Stimulated activated CD4-positive, alpha-beta T cell treated with anti-CD3 and anti-CD28 coated beads, Interleukin-1b, Interleukin-23, amount 100 ng/mL, for 48 hours (primary cell): ENCODE data around the gene SLCO4A1.
A peak's percentile ranks its signal among the peaks of the same experiment; 100 is the strongest.

ENCODE experiments used
- DNase-seq: peaks from one replicate; pipeline ENCODE4 v3.0.0-alpha.2; 2020

SLCO4A1 gene

DNA sequence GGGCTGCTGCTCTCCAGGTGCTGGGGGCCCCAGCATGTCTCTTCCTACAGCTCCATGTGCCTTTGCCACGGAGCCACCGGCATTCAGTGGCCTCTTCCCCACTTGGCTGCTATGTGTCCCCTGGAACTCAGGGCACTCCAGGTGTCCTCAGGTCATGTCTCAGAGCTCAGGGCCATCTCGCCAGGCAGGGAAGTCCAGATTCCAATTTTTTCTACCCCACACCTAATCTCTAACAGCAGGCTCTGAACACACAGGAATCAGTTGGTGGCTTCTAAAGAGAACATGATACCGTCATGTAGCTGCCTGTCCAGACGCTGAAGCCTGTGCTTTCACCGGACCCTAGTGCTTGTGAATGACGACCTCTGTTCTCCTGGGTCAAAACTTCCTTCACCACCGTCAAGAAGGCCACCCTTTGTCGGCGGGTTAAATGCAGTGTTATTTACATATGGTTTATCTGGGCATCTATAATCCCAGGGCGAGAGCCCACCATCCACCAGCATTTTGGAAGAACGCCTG, 4.2 kb upstream of the SLCO4A1 start:
- DNase-seq: no peak

DNA sequence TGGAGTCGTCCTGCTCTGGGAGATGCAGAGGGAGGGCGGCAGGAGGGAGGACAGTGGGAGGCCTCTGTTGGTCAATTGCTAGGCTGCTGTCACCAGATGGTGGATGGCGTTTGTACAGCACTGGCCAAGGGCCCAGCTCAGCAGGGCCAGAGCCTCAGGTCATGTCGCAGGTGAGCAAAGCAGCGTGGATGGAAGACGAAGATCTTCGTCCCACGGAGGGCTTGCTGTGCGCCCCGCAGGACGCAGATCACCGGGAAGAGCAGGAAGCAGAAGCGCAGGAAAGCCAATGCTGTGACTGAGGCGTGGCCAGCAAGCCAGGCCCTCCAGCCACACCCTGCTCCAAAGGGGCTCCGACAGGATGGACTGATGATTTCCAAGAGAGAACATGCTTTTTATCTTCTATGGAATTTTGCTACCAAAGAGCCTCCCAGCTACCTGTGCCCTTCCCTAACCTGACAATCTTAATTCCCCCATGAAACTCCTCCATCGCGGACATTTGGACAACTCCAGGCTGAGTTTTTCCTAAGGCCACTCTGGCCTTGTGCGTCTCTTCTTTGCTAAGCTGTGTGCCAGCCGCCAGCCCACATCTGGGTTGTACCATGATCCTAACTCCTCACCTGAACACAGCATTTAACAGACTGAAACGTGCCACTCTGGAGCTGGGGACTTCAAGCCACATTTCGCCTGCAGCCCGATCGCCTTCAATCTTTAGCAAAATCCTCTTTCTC, 3.5 kb upstream of the SLCO4A1 start:
- no peak for DNase-seq

DNA sequence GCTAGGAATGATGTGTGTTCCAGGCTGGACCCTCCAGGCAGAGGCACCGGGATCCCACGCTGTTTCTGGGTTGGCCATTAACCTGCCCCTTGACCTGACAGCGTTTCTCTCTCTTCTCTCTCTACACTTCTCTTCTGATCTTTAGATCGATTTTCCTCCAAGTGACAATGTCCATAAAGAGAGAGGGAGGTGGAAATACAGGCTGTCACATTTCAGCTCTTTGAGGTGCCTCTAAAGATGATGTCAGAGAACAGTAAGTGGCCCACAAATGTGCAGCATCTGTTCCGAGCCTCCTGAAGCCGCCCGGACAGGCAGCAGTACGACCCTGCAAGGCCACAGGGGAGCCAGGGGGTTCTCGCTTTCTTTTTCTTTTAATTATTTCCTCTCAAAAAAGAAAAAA, 2.5 kb upstream of the SLCO4A1 start:
- no peak for DNase-seq

DNA sequence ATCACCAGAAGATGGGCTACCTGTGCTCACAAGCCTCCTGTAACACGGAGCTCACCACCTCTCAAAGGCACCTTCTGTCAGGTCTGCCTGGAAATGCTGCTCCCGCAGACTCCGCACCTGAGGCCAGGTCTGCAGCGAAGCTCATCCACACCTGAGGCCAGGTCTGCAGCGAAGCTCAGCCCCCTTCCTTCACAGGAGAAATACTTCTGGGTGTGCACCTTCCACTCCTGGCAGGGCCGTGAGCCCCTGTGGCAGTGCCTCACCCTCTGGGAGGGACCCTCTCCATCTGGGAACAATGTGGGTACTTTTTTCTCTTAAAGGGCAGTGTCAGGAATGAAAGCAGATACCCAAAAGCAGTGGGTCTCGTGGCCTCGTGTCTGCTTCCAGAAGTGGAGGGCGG, 1.4 kb upstream of the SLCO4A1 start:
- DNase-seq: no peak

DNA sequence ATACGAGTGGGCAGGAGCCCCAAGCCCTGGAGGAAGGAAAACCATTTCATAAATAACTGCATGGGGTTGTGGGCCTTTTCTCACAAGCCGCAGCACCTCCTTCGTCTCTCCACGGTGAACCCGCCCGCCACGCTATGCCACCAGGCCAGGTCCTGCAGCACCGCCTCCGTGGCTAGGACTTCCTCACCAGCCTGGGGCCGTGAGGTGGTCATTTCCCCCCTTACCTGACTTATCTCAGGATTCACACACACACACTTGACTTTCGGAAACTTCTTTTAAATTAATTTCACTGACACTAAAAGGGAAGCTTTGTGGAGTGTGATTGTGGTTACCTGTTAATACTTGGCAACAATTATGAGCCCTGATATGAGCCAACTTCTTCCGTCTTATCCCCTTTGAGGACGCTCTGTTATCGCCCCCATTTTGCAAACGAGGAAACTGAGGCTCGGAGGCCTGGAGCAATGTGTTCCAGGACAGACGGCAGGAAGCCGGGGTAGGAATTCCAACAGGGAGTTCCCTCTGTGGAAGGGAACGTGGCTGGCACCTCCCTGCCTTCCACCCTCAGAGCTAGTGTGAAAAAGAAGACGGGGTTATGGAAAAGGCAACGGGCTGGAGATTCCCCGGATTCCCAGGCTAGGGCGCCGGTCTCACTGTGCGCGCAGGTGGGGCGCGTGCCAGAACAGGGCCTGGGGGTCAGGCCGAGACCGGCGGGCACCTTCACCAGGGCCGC, 817 bp upstream of the SLCO4A1 start:
- DNase-seq: no peak

DNA sequence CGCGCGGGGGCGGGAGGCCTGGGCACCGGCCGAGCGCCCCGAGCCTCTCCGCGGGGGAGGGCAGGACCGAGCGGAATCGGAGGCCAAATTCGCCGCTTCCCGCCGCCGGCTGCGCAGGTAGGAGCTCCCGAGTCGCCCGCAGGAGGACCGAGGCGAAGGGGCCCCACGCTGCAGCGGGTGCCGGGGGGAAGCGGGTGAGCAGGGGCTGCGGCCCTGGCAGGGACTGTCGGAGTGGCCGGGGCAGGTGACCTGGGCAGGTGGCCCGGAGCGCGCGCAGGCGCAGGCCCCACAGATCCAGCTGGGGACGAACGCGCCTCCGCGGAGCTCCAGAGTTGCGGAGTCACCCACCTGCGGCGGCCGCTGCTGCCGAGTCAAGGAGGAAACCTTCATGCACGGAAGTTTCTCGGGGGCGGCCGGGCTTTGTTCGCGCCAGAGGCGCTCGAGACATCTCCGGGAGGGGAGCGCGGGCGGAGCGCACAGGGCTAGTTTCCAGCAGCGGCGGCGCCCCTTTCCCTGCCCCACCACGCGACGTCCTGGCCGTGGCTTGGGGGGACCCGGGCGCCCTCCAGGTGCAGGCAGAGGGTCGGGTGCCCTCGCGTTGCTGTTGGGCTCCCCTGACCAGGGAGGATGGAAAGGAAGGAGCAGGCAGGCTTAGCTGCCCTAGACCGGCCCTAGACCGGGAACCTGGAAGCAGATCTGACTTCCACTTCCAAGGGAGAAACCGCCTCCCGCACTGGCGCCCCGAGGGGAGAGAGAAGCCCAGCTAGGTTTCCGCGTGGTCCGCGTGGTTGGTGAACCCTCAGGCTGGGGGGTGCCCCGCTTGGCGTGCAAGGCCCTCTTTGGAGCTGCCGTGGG, 590 bp downstream of the SLCO4A1 start:
- DNase-seq: peak; percentile 57

DNA sequence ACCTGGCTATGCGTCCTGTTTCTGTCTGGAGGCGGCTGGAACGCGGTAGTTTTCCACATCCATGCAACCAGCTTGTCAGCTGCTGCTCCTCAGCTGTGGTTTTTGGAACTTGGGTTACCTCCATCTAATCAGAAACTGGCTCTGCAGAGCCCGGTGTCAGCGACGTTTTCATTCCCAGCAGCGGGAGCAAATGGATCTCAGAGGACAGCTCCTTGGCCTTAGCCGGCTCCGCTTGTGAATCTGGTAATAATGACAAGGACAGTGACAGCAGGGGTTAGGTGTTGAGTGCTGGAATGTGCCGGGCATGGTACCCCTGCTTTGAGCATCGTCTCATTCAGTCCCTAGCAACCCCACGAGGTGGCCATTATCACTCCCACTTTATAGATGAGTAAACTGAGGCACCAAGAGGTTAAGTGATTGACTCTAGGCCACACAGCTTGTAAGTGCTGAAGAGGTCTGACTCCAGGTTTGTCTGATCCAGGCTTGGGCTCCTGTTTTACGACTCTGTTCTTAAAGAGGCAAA, 1.3 kb downstream of the SLCO4A1 start:
- DNase-seq: no peak

DNA sequence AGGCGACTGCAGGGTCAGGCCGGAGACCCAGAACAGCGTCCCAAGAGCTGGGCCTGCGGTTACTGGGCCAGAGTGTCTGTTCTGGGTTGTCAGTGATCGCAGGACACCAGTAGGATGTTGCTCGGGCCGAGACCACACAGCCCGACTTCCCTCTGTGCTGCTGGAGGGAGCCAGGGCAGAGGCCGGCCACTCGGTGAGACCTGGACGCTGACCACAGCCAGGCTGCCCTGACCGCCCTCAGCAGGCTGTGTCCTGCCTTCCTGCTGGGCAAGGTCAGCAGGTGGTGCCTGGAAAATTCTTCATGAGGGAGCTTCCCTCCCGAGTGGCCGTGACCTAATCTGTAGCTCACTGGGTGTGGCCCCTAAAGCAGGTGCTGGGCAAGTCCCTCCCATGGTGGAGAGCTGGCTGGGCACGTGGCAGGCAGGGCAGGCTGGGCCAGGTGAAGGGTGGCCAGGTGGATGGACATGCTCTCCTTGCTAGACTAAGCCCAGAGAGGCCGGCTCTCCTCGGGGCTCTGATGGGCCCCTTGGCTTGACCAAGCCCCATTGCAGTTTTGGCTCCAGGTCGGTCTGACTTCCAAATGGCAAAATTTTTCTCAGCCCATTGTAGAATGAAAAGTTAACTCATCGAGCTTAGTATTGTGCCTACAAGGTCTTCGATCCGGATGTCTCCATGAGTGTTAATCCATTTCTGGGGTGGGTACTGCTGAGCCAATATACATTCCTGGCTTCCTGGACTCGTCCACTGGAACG, 1.9 kb downstream of the SLCO4A1 start:
- DNase-seq: no peak

DNA sequence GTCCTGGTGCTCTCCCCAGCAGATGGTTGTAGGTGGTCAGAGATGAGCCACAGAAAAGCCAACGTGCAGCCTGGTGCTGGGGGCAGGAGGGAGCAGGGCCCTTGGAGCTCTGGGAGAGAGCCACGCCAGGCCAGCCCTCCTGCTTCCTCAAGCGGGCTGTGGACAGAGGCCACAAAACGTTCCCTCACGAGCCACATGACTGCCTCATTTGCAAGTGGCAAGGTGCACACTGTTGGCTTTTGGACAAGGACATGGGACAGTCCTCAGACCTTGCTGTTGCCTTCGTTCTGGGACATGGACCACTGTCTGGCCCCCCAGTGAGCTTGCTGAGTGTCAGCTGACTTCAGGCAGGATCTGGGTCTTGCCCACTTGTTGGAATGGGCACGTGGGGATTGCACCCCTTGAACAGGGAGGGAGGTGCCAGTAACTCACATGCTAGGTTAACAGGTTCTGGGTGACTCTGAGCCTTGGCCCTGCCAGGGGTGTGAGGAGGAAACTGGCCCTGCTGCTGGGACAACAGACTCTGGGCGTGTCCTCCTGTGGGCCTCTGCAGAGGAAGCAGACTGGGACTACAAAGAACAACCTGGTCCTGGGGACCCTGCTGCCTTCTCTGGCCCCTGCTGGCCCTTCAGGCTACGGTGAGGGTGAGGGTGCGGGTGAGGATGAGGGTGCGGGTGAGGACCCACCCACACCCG, 2.6 kb downstream of the SLCO4A1 start:
- no peak for DNase-seq

DNA sequence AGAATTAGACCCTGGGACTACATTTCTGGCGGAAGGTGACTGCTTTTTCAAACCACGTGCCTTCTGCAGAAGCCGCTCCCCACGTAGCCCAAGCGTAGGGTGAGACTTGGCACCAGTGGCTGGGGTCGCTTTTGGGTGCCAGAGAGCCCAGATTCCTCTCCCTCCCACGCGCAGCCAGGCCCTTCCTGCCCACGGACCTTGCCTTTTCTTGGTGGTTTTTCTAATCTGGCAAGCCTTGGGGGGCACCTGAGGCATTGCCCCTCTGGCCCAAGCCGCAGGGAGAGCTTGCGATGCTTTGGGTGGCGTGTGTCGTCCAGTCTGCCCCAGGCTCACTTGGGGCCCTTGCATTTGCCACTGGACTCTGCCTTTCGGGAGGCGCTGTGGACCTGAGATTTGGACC, 3.3 kb downstream of the SLCO4A1 start:
- DNase-seq: no peak

DNA sequence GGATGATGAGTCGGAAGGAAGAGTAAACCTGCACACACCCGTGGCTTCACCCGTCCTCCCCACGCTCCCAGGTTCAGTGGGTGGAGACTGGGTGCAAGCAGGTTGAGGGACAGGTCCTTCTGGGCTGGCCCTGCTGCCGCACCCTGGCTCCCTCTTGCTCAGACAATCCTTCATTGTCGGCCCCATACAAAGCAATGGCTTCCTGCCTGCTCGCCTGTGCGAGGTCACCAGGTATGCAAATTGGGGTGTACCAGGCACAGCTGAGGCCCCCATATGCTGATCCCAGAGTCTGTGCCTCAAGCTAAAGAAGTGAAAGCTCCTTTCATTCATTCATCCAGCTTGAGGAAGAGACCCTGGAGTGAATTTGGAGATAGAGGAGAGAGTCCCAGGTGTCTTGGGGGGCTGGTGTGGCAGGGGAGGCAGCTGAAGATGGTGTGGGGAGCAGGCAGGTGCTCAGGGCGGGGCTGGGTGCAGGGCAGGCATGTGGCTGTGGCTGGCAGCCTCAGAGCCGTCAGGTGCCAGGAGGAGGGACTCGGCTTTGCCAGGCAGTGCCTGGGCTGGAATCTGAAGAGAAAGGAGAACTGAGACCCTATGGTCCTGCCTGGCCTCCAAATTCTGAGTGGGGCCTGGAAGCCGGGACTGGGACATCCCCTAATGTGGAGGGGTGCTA, 4.7 kb downstream of the SLCO4A1 start:
- DNase-seq: no peak

DNA sequence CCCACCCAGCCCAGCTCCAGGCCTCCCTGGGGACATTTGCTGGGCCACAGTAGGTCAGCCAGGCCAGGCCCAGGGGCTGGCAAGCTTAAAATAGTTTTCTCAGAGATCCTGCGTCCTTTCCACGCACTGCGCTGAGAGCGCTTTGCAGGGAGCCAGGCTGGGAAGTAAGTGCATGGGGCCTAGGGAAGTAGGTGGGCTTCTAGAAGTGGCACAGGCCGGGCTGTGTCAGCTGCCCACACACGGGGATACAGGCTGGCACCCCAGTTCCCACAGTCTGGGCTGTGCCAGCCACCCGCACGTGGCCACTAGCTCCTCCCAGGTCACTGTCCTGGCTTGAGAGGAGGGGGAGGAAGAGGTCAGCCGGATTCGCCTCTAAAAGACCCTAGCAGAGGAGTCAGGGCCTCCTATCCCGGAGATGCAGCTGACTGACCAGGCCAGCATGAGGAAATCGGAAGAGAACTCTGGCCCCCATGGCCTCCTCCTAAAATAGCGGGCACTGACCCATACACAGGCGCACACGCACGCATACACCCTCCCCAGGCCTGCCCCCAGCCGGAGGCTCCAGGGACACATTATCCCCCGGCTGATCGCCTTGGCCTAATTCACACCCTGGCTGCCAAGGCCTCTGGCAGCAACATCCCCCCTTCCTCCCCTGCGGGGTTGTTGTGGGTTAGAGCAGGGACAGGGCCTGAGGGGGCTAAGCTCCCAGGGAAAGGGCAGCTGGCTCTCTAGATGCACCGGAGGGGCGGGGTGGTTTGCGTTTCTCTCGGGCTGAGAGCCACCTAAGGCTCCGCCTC, 5.4 kb downstream of the SLCO4A1 start:
- DNase-seq: no peak

DNA sequence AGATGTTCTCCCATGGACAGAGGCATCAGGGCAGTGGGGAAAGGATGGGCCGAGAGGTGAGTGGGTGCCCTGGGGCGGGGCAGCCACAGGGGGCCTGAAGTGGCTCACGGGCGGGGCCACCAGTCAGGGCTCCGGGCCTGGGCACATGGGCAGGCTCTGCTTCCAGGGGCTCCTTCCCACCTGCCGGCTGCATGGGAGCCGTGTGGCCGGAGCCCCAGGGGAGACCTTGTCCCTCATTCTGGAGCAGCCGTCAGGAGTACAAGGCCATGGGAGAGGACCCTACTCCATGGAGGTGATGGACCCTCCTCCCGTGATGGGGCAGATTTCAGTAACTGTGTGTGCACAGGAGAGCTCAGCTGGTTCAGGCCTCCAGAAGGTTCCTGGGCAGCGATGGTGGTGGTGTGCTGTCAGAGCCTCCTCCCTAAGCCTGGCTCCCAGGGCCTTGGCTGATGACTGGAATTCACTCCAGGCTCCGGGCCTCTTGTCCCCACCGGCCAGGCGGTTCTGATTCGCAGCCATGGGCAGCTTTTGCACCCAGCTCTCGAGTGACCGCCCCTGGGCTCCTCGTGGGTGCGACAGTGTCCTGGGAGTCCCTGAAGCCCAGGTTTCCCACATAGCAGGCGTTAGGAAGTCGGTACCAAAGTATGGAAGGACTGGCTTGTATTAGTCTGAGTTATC, 6.2 kb downstream of the SLCO4A1 start:
- no peak for DNase-seq

DNA sequence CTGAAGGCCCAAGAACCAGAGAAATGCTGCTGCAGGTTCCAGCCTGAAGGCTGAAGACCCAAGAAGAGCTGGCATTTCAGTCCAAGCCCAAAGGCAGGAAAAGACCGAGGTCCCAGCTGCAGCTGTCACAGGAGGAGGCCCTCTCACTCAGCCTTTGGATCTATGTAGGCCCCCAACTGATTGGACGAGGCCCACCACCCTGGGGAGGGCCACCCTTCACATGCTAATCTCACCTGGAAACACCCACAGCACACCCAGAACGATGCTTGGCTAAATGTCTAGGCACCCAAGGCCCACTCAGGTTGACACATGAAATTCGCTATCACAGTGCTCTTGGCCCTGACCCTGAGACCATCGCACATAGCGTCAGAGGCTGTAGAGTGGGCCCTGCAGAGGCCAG, 6.8 kb downstream of the SLCO4A1 start:
- no peak for DNase-seq

DNA sequence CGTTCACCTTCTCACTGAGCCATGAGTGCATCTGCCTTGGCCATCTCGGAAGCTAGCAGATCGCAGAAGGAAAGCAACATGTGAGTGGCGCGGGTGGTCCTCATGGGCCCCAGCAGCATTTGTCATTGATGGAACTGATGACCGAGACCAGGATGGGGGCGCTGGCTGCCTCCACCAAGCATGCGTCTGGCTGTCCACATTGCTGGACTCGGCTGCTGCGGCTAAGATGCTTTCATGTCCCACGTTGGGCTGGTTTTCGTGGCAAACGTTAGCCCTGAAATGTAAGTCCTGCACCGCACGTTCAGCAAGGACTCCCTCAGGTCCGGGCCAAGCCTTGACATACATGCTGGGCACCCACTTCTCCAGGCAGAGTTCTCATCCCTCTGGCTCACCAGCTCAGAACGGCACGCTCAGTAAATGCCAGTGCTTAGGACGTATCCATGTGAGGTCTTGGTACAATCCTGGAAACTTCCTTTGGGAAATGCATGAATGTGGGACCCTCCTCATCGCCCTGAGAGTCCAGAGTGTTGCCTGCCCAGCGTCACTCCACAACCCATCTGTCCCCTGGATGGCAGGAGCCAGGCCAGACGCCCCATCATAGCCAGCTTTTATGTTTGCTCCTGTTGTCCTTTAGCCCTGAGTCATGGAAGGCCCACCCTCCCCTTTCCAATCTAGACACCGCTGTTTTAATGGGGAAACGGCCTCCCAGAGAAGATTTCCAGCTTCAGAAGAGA, 8.4 kb downstream of the SLCO4A1 start:
- DNase-seq: no peak

DNA sequence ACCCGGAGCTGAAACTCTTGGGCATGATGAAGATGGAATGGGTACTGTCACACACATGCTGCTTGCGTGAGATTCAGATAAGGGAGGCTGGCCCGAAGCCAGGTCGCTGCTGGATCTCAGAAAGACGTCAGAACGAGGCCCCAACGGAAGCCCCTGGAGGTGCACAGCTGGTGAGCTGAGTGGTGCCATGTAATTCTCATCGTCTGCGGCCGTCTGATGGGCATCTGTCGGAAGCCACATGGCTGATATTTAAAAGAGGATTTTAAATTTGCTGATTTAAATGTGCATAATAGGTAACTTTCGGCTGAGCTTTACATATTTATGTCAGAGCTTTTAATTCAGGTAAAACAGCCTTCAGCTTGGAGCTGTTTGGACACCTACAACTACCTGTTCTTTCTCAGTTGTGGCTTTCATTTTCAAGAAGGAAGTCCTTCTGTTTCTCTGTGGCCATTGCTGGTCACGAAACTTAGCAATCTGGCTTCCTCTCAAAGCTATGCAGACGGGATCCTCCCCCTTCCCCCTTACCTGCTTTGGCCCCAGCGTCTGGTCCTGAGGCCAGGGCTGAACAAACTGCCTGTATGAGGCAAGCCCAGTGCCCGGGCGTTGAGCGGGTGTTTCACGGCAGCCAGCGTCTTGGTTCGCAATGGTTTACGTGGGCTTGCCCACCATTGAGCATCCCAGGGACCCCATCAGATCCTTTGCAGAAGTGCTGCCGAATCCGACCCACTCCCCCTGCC, 9.2 kb downstream of the SLCO4A1 start:
- DNase-seq: peak; percentile 83

DNA sequence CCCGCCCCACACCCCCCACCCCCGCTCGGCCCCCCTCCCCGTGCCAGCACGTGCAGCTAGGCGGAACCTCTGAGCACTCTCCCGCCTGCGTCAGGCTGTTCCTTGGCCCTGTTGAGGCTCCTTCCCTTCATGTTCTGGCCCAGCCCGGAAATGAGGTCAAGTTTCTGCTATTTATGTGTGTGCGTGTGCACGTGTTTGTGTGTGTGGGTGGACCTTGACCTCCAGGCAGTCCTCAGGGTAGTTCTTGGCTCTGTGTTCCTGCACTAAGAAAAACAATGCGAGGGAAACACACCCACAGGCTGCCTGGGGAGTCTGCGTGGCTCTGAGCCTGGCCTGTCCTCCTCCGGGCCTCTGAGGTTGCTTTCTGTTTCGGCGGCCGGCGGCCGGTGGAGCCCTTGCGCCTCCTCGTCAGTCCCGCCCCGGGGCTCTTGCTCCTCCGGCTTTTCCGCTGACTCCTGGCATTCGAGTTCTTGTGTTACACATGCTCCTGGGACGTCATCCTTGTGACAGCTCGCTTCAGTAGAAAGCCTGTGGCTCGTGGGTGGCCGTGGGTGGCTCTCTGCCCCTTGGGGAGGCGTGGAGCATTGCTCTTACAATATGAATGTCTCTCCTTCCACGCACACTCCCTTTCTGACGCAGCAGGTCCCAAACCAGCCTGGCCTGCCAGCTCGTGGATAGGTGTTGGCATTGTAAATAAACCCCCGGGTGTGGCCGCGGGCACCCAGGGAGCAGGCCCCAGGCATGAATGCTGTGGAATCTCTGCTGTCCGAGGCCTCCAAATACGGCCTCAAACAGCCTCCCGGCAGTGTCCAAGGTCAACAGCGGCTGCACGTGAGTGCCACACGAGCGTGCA, 10.0 kb downstream of the SLCO4A1 start:
- peak; percentile 64 for DNase-seq
